ENCODE data around the gene MXD3.

The MXD3 gene

GRCh38 chr5:177293819-177294581 lies 17.7 kb downstream of the MXD3 start:
- no peak for ATAC-seq
- TF ChIP-seq TCF4 (CRISPR knock-in tag; IDR thresholded peaks at IDR 0.05; ENCODE audit: borderline replicate concordance) (no peak), SNAI2 (CRISPR knock-in tag; IDR thresholded peaks at IDR 0.05) (no peak), ARNTL (CRISPR knock-in tag; IDR thresholded peaks at IDR 0.05; ENCODE audit: borderline replicate concordance, low read depth) (no peak), ISL1 (CRISPR knock-in tag; IDR thresholded peaks at IDR 0.05) (no peak), ESRRG (CRISPR knock-in tag; IDR thresholded peaks at IDR 0.05) (no peak), ZNF8 (CRISPR knock-in tag; IDR thresholded peaks at IDR 0.05) (no peak), ZFP30 (CRISPR knock-in tag; IDR thresholded peaks at IDR 0.05) (no peak), TOX (CRISPR knock-in tag; IDR thresholded peaks at IDR 0.05; ENCODE audit: borderline replicate concordance) (no peak), POU6F1 (CRISPR knock-in tag; IDR thresholded peaks at IDR 0.05; ENCODE audit: borderline replicate concordance, low read depth) (no peak), PPARA (CRISPR knock-in tag; IDR thresholded peaks at IDR 0.05; ENCODE audit: borderline replicate concordance) (no peak), RARB (CRISPR knock-in tag; IDR thresholded peaks at IDR 0.05) (no peak), ZFP3 (CRISPR knock-in tag; IDR thresholded peaks at IDR 0.05) (no peak), CSRNP3 (CRISPR knock-in tag; IDR thresholded peaks at IDR 0.05) (no peak), GLIS3 (CRISPR knock-in tag; IDR thresholded peaks at IDR 0.05) (no peak), BACH2 (CRISPR knock-in tag; IDR thresholded peaks at IDR 0.05; ENCODE audit: borderline replicate concordance) (no peak), TSHZ2 (CRISPR knock-in tag; IDR thresholded peaks at IDR 0.05) (no peak), PATZ1 (CRISPR knock-in tag; IDR thresholded peaks at IDR 0.05; ENCODE audit: borderline replicate concordance) (no peak)

- TF ChIP-seq ZNF565 (CRISPR knock-in tag; conservative IDR thresholded peaks at IDR 0.05; ENCODE audit: low read depth) (no peak), TCF4 (CRISPR knock-in tag; IDR thresholded peaks at IDR 0.05; ENCODE audit: borderline replicate concordance) (no peak)
- ATAC-seq, result no peak
These were observed 20.0 kb downstream of the MXD3 start for GRCh38 chr5:177291735-177292134.

- TF ChIP-seq ZFP30 (CRISPR knock-in tag; IDR thresholded peaks at IDR 0.05) (no peak), ZC3H10 (CRISPR knock-in tag; IDR thresholded peaks at IDR 0.05) (no peak), CSRNP3 (CRISPR knock-in tag; IDR thresholded peaks at IDR 0.05) (no peak), ISL1 (CRISPR knock-in tag; IDR thresholded peaks at IDR 0.05) (no peak), CREB5 (CRISPR knock-in tag; IDR thresholded peaks at IDR 0.05; ENCODE audit: low read depth) (no peak), PATZ1 (CRISPR knock-in tag; IDR thresholded peaks at IDR 0.05; ENCODE audit: borderline replicate concordance) (no peak), ESRRG (CRISPR knock-in tag; IDR thresholded peaks at IDR 0.05) (no peak), ZFP3 (CRISPR knock-in tag; IDR thresholded peaks at IDR 0.05) (no peak), GLIS3 (CRISPR knock-in tag; IDR thresholded peaks at IDR 0.05) (no peak), ARNTL (CRISPR knock-in tag; IDR thresholded peaks at IDR 0.05; ENCODE audit: borderline replicate concordance, low read depth) (no peak), TCF4 (CRISPR knock-in tag; IDR thresholded peaks at IDR 0.05; ENCODE audit: borderline replicate concordance) (no peak), ZNF70 (CRISPR knock-in tag; IDR thresholded peaks at IDR 0.05) (no peak)
These were observed 20.7 kb downstream of the MXD3 start for GRCh38 chr5:177290816-177291596.

More at GRCh38 chr5:177290816-177291596, 20.7 kb downstream of the MXD3 start:
- ATAC-seq, result no peak
